HG02870 (cell line): ENCODE measurements around the gene EFNB2.

Experiments
- ATAC-seq: cut with Tn5 transposase; IDR thresholded peaks from one replicate; pipeline ENCODE4 v1.9.1; 2021; ENCODE audit warnings: mild to moderate bottlenecking, moderate library complexity; ENCODE audit not compliant: unreplicated experiment

EFNB2 gene

DNA sequence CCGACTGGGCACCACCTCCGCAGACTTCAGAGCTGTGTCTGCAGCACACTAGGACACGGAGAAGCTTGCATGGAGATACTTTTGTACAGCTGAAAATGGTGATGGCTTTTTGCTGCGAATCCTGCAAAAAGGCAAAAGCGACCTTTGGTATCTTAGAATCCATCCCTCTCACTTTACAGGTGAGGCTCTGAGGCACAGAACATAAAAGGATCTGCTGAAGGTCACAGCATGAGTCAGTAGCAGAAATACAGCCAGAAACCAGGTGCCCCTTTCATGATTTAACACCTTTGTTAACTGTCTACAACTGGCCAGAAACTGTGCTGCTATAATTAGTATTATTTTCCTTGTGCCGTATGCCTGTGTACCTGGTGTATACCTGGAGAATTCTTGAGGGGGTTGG is 48.3 kb downstream of the EFNB2 start:
- no peak for ATAC-seq

DNA sequence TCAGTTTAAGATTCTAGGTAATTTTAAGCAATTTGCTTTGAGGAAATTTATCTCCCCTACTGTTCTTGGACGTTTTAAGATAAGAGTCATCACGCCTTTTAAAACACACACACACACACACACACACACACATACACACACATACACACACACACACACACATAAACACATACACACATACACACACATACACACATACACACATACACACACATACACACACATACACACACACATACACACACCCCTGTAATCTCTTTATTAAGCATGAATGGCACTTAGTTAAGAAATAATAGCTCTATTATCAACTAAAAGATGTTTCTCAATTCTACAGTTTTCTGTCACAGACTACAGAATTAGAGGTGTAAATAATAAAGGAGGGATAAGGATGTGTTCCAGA is 49.2 kb downstream of the EFNB2 start:
- ATAC-seq, result no peak

DNA sequence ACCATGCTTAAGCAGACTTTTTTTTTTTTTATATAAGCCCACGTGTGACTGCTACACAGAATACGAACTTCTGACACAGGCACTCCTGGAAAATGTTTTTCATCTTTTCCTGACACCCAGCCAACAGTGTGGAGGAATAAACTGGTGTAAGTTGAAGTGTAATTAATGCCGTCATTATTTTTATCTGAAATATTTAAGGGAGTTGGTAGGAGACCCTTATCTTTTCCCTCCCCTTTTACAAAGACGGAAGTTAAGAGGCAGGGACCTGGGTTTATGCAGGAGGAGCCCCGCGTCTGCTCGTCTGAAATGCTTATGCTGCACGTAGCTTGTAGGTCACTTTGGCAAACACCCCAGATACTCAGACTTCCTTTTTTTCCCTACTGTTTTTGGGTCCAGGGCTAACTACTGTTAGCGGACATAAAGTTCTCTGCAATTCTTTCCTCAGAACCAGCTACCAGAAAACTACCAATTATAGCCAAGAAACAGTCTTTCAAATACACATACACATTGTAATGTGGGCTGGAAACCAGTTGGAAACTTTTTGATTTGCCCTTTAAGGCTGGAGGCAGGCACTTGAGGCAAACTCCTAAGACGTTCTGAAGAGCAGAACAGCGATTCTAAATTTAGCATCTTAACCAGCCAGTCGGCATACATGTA is 50.8 kb downstream of the EFNB2 start:
- no peak for ATAC-seq

DNA sequence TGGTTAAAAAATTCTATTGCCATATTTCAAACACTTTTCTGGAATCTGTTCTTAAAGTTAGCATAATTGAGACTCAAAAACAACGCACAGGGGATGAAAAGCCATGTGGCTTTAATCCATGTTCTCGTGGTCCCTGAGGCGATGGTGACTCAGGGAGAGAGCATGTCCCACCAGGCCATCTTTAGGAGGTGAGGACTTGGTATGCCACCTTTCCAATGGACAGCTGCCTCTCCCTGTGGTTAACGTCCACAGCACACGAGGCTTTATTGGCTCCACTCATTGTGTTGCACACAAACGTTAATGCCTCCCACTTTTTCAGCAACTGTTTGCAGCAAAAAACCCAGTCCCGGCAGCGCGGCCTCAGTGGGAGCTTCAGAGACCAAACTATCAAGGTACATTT is 51.4 kb downstream of the EFNB2 start:
- ATAC-seq, result no peak

GRCh38 chr13:106481919-106482318 is 53.5 kb downstream of the EFNB2 start:
- ATAC-seq, result no peak

DNA sequence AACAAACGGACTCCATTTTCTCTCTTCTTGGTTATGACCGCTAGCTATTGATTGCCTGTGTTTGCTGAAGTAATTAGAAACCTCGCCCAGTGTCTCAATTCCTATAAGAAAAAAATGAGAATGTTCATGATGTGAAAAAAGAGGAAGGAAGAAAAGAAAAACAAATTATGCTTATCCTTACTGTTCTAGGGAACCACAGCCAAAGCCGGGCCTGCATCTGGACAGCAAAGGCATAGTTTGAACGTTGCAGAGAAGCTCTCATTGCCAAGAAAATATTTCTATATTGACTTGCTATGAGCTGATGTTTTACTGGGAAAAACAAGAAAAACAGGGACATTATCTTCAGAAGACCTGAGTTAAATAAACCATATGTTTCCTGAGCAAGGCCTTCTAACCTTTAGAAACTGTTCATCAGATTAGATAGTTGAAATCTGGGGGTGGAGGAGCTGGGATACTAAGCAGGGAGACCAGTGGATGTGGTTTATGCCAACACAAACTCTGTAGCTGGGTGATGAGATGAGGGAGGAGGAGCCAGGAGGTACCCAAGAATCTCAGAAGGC is 55.0 kb downstream of the EFNB2 start:
- ATAC-seq, result no peak

DNA sequence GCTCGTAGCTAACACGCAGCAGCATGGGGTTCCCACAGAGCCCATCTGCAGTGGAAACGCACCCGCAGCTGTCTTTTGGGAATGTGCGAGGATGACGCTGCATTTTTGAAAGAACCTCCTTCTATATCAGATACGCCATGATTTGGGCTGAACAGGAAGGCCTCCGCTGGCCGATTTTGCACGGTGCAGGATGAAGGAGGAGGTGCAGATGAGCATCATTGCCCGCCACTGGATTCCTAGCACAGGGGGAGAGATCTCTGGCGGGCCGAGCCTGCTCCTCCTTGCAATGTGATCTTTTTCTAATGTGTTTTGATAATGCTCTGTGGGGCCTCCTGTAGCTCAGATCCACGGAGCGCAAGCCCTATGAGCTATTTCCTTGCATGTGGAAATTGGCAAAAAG is 55.5 kb downstream of the EFNB2 start:
- ATAC-seq, result no peak

- ATAC-seq, result no peak
These were observed 57.3 kb downstream of the EFNB2 start for GRCh38 chr13:106478116-106478515.

GRCh38 chr13:106477303-106477702 is 58.2 kb downstream of the EFNB2 start:
- no peak for ATAC-seq

DNA sequence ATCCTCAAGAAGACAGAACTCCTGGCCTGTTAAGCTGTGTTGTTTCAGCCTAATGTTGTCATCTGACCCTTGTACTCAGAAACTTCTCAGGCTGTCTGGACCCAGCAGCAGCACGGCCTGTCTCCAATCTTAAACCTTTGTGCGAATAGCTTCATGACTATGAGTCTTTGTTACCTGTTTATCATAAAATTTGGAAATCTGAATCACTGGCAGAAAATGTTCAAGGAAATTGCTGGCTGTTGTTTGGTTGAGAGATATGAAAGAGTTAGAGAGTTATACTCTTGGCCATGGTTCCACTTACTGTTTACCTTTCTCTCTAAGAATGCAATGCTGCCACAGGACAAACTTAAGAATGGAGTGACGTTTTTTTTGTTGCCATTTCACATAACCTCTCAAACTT is 59.6 kb downstream of the EFNB2 start:
- no peak for ATAC-seq

DNA sequence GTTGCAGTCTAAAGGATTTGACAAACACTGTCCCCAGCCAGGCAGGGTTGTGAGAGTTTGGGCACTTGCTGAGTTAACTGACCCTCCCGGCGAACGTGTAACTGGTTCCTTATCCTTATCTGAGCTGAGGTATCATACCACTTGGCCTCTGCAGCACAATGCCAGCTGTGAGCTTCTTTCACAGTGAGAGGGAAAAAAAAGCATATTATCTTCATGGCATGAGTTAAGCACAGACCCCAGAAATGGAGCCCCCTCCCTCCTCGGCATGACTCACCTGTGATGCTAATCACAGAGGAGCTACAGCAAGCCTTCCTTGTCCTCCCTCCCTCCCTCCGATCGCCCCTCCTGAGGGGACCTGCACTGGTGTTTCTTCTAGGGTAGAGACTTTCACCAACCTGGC is 60.5 kb downstream of the EFNB2 start:
- ATAC-seq, result no peak

GRCh38 chr13:106473154-106473553 is 62.3 kb downstream of the EFNB2 start:
- ATAC-seq, result no peak

- no peak for ATAC-seq
These were observed 62.8 kb downstream of the EFNB2 start for GRCh38 chr13:106472621-106473020.

DNA sequence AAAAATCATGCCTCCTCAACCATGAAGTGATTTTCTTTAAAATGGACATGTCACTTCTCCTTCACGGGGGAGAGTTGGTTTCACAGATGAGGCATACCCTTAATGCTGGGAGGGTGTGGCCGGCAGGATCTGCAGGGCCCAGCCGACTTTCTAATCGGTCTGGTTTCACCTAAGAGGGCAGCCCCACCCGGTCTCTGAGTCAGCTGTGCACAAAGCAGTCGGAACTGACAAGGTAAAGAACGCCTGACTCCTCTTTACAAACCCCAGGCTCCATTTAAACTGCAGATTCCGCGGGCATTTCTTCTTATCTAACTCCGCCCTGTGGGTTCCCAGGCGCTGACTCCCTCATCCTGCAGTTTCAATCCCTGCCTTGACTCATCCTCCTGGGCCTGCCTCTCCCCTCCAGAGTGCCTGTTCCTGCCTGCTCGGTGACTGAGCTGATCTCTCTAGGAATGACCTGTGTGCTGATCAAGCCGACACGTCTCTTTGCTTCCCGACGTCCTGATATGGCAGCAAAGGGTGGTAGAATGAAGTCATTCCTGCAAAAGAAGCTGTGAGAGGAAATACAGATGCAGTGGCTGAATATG is 63.4 kb downstream of the EFNB2 start:
- no peak for ATAC-seq

- no peak for ATAC-seq
These were observed 64.9 kb downstream of the EFNB2 start for GRCh38 chr13:106470576-106470975.

DNA sequence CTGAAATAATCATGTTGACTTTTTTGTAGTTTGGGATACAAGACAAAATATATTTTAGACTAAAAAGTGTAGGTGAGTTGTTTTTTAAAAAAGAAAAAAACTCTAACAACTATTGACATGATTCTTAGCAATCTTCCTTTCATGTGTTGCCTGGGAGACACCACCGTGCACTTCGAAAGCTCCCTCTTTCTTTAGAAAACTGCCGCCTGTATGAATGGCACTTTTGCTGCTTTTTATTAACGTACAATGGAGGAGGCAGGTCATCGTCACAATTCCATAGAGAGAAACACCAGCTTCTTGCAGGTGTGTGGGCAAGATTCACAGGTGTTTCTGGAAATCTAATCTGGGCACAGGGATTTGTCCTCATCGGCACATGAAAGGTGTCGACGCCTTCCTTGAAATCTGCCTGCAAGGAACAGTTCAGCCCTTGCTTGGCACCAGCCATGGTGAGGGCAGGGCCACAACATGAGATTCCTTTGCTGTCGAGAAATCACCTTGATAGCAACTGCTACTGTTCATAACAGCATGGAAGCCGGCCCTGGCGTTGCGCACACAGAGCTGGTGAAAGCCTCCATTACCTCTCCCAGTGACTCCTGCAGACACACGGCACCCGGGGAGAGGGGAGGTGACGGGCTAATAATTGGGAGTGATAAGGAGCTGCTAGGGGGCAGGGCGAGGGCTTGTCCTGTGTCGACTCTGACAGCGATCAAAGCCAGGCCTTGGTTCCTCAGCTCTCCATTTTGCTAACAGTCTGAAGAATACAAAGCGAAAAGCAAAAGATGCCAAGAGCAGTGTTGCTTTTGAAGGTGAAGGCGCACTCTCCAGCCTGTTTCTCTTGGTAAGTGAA is 66.5 kb downstream of the EFNB2 start:
- ATAC-seq, result no peak

DNA sequence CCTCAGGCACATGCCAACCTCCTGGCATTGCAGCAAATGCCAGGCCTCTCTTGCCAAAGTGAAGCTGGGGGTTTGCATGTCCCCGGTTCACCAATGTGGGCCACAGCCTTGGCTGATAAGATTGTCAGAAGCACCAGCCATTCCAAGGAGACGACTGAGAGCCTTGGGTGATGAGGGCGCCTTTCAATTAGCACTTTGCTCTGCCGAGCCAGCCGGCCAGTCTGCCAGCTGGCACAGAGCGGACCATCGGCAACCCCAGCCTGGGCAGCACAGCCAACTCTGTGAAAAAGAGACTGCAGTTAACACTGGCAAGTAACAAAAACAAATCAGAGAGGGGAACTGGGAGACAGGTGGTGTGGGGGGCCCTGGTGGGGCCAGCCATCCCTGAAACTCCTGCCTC is 67.3 kb downstream of the EFNB2 start:
- ATAC-seq, result no peak

- ATAC-seq, result no peak
These were observed 67.9 kb downstream of the EFNB2 start for GRCh38 chr13:106467427-106468122.

- no peak for ATAC-seq
These were observed 68.6 kb downstream of the EFNB2 start for GRCh38 chr13:106466691-106467426.

DNA sequence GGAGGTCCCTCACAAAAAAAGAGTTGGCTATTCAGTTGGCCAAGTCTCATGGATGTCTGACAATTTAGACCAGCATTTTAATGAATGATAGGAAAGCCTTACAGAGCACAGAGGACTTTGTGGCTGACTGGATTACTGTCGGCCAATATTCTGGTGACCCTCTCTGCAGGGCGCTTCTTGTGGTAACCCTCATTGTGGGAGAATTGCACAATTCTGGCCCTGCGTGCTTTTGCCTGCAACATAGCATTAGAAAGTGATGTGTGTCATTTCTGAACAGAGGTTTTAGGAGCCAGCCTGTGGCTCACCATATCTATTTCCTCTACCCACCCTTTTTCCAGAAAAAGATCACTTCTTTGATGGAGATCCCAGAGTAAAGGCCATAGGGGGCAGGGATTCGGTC is 71.4 kb downstream of the EFNB2 start:
- ATAC-seq, result no peak

DNA sequence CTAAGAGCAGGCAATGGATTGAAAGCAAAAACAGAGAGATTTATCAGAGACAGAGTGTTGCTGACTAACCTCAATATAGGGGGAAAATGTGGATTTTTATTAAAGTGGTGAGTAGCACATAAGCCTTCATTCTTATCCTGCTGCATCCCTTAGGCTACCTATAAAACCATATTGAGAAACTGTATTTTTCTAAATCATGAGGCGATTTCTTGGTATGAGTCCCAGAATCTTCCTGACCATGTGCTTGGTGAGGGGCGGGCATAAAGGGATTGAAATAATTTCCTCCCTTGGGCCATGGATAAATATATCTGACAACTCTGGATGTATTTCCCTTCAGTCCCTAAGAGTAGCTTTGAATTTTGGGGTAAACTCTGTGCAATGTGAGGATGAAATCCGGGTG is 72.8 kb downstream of the EFNB2 start:
- no peak for ATAC-seq
